Central memory CD8-positive, alpha-beta T cell (primary cell): ENCODE data around the gene LSM7.

Source experiments
- ATAC-seq: fragments of 150-1000 bp; cut with Tn5 transposase; replicated peaks from 2 replicates; pipeline ENCODE4 v1.10.0; 2022; ENCODE audit warnings: mild to moderate bottlenecking, moderate FRiP score, moderate number of reproducible peaks; ENCODE audit not compliant: poor library complexity, severe bottlenecking; ENCODE audit errors: extremely low read depth
- DNase-seq, 2 donors: peaks; one replicate each; pipeline ENCODE4 v3.0.0; 2021; ENCODE audit warnings: low spot score in 2 of 2
- H3K27ac Mint-ChIP-seq: one replicate; pipeline ENCODE4 v1.8.0; 2022; ENCODE audit warnings: low read depth, mild to moderate bottlenecking, moderate library complexity, mixed read lengths
- H3K27me3 Mint-ChIP-seq: one replicate; pipeline ENCODE4 v1.8.0; 2022; ENCODE audit warnings: mixed read lengths
- H3K36me3 Mint-ChIP-seq: one replicate; pipeline ENCODE4 v1.8.0; 2022; ENCODE audit warnings: mild to moderate bottlenecking, moderate library complexity, mixed read lengths; ENCODE audit not compliant: insufficient read depth
- H3K4me1 Mint-ChIP-seq: one replicate; pipeline ENCODE4 v1.8.0; 2022; ENCODE audit warnings: mixed read lengths
- H3K4me3 Mint-ChIP-seq: one replicate; pipeline ENCODE4 v1.8.0; 2022; ENCODE audit warnings: mild to moderate bottlenecking, moderate library complexity, mixed read lengths
- H3K9me3 Mint-ChIP-seq: one replicate; pipeline ENCODE4 v1.8.0; 2022; ENCODE audit warnings: mixed read lengths

Gene LSM7

DNA sequence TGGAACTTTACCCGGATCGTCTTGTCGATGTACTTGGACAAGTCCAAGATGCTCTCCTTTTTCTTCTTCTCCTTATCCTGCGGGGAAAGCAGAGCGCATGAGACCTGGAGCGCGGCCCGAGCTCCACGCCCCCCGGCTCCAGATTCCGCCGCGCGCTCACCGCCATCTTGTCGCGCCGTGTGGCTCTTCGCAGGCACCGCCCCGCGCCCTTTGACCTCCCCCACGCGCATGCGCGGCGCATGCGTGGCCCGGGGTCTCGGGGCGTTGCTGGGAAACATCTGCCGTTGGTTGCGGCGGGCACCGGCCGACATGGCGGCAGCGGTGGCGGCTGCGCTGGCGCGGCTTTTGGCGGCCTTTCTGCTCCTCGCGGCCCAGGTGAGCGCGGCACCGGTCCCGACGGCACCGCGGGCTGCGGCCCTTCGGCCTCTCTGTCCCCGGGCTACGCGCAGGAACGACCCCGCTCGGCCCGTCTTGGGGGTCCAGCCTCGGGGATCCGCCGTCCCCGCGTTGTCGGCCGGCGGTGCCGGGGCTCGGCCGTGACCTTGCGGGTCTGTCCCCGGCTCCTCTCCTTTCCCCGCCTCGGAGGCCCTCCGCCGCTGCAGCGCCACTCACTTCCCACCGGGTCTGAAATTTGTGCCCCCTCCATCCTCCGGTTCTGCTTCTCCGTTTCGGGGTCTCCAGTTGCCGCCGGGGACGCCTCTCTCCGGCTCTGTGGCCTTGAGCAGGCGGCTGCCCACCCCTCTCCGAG lies at the start of gene LSM7, which contains the start of gene SPPL2B:
Gene LSM7 (minus strand): TSS at position 186 of the 748 bp plus-strand sequence. CDS start 20 bp downstream, at position 166.
Gene SPPL2B (plus strand): TSS at position 284 of the 748 bp plus-strand sequence. CDS start 26 bp downstream, at position 310.
- DNase-seq (peak; percentile 83 to 84), ATAC-seq (peak; percentile 82)
- Mint-ChIP-seq H3K4me1 (peaks cover 47% of the 10 kb centered on the region), H3K27ac (peak within 1 kb of the TSS; percentile 94), H3K27me3 (no peaks in the 10 kb centered on the region), H3K9me3 (no peaks in the 10 kb centered on the region), H3K4me3 (peak within 1 kb of the TSS; percentile 96), H3K36me3 (peaks cover 35% of the 10 kb centered on the region)

DNA sequence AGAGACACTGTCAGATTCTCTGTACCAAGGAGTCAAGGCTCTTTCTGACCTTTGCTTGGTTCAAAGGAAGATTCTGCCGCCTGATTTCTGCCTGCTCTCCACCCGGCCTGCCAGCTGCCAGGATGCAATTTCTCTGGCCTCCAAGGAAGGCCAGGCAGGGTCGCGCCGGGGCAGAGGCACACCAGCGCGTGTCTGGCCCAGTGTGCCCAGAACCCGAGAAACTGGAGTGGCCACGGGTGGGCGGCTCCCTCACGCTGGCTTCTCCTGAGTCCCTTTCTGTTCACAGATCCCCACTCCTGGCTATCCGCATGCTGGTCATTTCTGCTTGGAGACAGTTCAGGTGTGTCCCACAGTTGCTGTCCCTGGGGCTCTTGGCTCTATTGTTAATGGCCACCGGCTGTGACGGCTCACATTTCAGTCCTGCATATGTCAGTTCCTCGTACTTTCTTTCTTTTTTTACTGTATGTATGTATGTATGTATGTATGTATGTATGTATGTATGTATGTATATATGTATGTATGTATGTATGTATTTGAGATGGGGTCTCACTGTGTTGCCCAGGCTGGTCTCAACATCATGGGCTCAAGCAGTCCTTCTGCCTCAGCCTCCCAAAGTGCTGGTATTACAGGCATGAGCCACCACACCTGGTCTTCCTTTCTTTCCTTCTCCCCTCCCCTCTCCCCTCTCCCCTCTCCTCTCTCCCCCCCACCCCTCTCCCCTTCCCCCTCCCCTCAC lies 48.6 kb upstream of the LSM7 start:
- peaks cover 10% of the 10 kb centered on the region for H3K27me3 Mint-ChIP-seq
- H3K9me3 Mint-ChIP-seq: peaks cover 11% of the 10 kb centered on the region
- no peak overlapping the region for H3K4me3 Mint-ChIP-seq
- H3K36me3 Mint-ChIP-seq: peaks cover 6% of the 10 kb centered on the region
- H3K27ac Mint-ChIP-seq: peak overlapping the region; percentile 53
- no peak for DNase-seq
- H3K4me1 Mint-ChIP-seq: no peaks in the 10 kb centered on the region
- no peak for ATAC-seq

DNA sequence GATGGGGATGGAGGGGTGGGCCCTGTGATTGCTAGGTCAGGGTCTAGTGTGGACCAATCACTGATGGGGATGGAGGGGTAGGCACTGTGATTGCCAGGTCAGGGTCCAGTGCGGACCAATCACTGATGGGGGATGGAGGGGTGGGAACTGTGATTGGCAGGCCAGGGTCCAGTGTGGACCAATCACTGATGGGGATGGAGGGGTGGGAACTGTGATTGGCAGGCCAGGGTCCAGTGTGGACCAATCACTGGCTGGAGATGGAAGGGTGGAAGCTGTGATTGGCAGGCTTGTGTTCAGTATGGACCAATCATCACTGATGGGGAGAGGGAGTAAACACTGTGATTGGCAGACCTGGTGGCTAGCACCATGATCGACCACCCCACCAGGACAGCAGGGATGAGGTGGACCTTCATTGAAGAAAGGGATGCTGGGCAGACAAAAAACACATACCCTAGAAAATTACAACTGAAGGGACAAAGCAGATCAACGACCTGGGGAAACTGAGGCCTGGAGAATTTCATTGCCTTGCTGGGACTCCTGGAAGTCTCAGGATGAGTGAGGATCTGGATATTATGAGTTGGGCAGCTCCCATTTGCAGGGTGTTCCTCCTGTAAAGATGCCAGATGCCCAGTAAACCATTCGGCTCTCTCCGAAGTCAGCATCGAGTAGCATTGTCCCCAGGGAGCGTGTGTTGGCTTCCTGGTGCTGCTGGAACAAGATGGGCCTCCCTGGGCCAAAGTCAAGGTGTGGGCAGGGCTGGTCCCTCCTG lies 47.2 kb upstream of the LSM7 start:
- no peak for DNase-seq
- H3K27me3 Mint-ChIP-seq: peaks cover 10% of the 10 kb centered on the region
- no peak overlapping the region for H3K4me3 Mint-ChIP-seq
- H3K4me1 Mint-ChIP-seq: no peaks in the 10 kb centered on the region
- no peak for ATAC-seq
- peaks cover 7% of the 10 kb centered on the region for H3K9me3 Mint-ChIP-seq
- no peak overlapping the region for H3K27ac Mint-ChIP-seq
- H3K36me3 Mint-ChIP-seq: peaks cover 4% of the 10 kb centered on the region

DNA sequence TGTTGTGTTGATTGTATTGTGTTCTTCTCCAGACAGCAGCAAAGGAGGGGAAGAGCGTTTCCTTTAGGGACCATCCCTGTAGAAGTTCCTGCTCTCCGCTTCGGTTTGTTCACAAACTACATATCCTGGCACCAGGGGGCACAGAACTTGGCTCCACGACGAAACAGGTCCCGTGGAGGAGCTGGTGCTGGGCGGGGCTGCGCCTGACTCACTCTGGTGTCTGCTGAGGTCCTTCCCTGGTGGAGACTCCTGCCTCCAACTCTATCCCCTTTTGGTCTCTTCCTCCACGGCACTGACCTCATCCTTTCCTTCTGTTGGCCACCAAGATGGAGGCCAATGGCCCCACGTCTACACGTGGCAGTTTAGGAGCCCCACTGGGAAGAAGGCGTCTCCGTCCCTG lies 46.4 kb upstream of the LSM7 start:
- DNase-seq (no peak), ATAC-seq (no peak)
- no peak overlapping the region for H3K27ac Mint-ChIP-seq
- H3K27me3 Mint-ChIP-seq: peaks cover 7% of the 10 kb centered on the region
- no peaks in the 10 kb centered on the region for H3K4me1 Mint-ChIP-seq
- peaks cover 4% of the 10 kb centered on the region for H3K36me3 Mint-ChIP-seq
- peaks cover 6% of the 10 kb centered on the region for H3K9me3 Mint-ChIP-seq
- H3K4me3 Mint-ChIP-seq: no peak overlapping the region

DNA sequence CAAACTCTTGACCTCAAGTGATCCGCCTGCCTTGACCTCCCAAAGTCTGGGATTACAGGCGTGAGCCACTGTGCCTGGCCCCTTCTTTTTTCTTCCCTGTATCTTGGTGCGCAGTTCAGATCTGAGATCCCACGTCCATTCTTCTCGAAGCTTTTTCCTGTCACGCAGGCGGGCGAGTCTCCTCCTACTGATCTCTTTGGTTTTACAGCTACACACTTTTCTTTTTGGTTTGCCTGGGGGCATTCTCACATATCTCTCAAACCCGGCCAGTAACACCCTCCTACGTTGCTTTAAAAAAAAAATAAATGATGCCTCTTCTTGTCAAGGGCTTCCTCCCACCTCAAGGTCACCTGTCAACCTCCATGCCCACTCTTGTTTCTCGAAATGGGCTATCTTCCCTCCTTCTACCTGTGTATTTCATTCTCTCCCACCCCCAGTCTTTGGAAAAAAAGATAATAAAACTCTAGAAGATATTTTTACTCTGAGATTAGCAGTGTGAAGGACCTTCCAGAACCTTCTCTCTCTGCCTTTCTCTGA lies 43.8 kb upstream of the LSM7 start:
- ATAC-seq (no peak), DNase-seq (no peak)
- H3K36me3 Mint-ChIP-seq: peaks cover 2% of the 10 kb centered on the region
- peaks cover 8% of the 10 kb centered on the region for H3K27me3 Mint-ChIP-seq
- H3K9me3 Mint-ChIP-seq: no peaks in the 10 kb centered on the region
- H3K4me3 Mint-ChIP-seq: no peak overlapping the region
- no peak overlapping the region for H3K27ac Mint-ChIP-seq
- no peaks in the 10 kb centered on the region for H3K4me1 Mint-ChIP-seq

DNA sequence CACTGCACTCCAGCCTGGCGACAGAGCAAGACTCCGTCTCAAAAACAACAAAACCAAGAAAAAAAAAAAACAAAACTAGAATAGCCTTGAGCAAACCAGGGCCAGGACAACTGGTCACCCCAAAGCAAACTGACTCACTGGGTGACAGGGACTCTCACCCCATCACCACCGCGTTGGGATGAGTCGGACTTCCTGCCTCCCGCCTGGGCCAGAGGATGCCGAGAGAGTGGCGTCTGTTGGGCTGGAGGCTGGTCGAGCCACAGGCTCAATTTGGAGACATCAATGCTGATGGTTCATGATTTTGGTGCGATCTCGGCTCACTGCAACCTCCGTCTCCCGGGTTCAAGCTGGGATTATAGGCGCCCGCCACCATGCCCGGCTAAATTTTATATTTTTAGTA lies 43.3 kb upstream of the LSM7 start:
- DNase-seq (no peak), ATAC-seq (no peak)
- Mint-ChIP-seq H3K4me1 (no peaks in the 10 kb centered on the region), H3K9me3 (no peaks in the 10 kb centered on the region), H3K4me3 (no peak overlapping the region), H3K27me3 (peaks cover 8% of the 10 kb centered on the region), H3K36me3 (peaks cover 2% of the 10 kb centered on the region), H3K27ac (no peak overlapping the region)

DNA sequence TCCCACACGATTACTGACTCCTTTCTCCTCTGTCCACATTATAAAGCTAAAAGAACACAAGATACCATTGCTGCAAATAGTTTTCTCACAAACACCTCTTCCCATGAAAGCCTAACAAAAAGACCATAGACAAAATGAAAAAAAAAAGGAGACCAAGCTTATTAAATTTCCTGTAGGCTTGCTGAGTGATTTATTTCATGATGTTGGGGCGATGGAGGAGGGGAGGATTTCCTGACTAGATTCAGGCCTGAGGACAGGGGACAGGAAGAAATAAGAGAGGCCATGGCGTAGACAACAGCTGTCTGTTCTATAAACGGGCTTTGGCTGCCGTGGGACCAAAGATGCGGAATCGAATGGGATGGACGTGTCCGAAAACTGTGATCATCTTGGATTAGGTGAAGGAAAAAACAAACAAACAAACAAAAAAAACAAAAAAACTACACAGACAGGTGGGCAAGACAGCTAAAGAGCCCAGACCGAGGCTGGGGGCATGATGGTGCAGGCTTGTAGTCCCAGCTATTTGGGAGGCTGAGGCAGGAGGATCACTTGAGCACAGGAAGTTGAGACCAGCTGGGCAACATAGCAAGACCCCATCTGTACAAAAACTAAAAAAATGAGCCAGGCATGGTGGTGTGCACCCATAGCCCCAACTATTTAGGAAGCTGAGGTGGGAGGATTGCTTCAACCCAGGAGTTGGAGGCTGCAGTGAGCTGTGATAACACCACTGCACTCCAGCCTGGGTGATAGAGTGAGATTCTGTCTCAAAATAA lies 37.0 kb upstream of the LSM7 start:
- H3K4me1 Mint-ChIP-seq: no peaks in the 10 kb centered on the region
- no peak overlapping the region for H3K4me3 Mint-ChIP-seq
- no peak for DNase-seq
- H3K9me3 Mint-ChIP-seq: no peaks in the 10 kb centered on the region
- ATAC-seq: no peak
- H3K27me3 Mint-ChIP-seq: peaks cover 22% of the 10 kb centered on the region
- H3K36me3 Mint-ChIP-seq: no peaks in the 10 kb centered on the region
- H3K27ac Mint-ChIP-seq: no peak overlapping the region

DNA sequence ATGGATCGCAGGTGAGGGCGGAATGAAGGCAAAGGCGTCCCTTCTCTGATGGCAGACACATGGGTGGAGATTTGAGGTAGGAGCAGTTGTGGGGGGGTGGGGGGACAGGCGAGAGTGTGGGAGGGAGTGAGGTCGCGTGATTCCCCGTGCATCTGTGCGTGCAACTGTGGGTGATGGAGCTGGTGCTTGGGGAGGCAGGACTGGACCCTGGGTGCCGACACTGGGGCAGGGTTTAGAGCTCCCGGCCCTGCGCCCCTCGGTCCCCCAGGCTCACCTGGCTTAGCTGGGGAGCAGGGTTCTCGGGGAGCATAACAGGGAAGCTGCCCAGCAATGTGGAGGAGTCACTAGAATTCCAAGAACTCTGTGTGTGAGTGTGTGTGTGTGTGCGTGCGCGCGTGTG lies 35.0 kb upstream of the LSM7 start:
- Mint-ChIP-seq H3K27me3 (peaks cover 23% of the 10 kb centered on the region), H3K4me1 (no peaks in the 10 kb centered on the region), H3K9me3 (no peaks in the 10 kb centered on the region), H3K27ac (no peak overlapping the region), H3K4me3 (no peak overlapping the region), H3K36me3 (no peaks in the 10 kb centered on the region)
- DNase-seq (no peak), ATAC-seq (no peak)

DNA sequence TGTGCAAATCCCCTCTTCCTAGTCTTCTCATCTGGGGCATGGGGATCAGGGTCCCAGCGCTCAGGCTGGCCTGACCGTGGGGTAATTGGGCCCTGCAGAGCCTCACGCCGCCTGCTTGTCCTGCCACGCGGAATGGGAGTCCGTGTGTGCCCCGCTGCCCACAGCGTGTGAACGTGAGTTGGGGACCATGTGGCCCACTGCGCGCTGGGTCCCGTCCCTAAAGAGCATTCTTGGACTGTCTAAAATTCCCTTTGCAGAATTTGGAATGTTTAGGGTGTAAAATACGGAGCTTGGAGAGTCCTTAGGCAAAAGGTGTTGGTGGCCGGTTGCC lies 34.5 kb upstream of the LSM7 start:
- no peak for DNase-seq
- Mint-ChIP-seq H3K36me3 (no peaks in the 10 kb centered on the region), H3K4me3 (no peak overlapping the region)

DNA sequence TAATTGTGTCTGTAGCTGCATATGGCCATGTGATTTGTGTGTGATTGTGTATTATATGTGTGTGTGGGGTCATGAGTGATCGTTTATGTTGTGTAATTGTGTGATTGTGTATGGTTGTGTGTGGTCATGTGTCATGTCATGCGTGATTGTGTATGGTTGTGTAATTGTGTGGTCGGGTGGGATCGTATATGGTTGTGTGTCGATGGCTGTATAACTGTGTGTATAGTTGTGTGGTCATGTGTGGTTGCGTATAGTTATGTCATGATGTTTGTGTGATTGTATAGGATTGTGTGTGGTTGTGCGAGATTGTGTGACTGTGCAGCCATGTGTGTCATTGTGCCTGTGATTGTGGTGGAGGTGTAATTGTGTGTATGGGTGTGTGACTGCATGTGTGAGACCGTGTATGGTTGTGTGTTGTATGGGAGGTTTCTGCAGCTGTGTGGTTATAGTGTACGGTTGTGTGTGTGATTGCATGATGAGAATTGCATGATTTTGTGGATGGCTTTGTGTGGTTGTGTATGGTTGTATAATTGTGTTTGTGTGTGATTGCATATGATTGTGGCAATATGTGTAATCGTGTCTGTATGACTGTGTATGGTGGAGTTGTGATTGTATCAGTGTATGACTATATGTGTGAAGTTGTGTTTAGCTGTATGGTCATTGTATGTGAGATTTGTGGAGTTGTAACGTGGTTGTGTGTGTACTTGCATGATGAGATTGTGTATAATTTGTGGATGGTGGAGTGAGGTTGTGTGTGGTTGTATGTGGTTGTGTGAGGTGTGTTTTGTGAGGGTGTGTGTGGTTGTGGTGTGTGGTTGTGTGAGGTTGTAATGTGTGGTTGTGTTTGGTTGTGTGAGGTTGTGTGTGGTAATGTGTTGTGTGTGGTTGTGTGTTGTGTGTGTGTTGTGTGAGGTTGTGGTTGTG lies 33.9 kb upstream of the LSM7 start:
- Mint-ChIP-seq H3K36me3 (no peaks in the 10 kb centered on the region), H3K4me1 (no peaks in the 10 kb centered on the region), H3K9me3 (no peaks in the 10 kb centered on the region), H3K4me3 (no peak overlapping the region), H3K27ac (no peak overlapping the region), H3K27me3 (peaks cover 16% of the 10 kb centered on the region)
- ATAC-seq: no peak
- no peak for DNase-seq

More for the DNA sequence above, 34.5 kb upstream of the LSM7 start:
- no peaks in the 10 kb centered on the region for H3K4me1 Mint-ChIP-seq
- H3K27ac Mint-ChIP-seq: no peak overlapping the region
- no peaks in the 10 kb centered on the region for H3K9me3 Mint-ChIP-seq
- peaks cover 18% of the 10 kb centered on the region for H3K27me3 Mint-ChIP-seq
- no peak for ATAC-seq

DNA sequence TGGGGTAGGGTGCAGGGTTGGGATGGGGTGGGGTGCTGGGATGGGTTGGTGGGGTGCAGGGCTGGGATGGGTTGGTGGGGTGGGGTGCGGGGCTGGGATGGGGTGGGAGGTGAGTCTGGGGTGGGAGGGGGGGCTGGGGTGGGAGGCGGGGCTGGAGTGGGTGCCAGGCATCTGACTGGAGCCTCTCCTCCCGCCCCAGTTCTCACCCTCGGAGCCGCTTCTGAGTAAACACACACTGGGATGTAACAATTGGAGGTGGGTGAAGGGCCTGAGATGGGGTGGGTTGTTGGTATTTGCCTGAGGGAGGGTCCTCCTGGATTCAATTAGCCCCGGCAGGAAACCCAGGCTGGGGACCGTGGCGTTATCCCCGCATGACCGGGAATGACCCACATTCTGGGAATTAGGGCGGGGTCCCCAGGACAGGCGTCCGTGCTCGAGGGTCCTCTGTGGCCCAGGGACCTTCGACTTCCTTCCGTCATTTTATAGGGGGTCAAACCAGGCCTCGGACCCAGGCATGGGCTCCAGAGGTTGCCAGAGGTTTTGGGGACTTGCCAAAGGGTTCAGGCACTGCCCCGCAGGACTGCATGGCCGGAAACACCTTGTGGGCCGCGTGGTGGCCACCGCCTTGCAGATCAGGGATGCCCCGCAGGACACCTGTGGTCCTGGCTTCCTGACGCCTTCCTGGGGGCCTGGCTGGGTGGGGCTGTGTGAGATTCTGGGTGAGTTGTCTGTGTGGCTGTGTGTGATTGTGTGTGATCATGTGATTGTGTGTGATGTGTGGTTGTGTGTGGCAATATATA lies 33.1 kb upstream of the LSM7 start:
- DNase-seq (no peak), ATAC-seq (no peak)
- Mint-ChIP-seq H3K4me3 (no peak overlapping the region), H3K27ac (no peak overlapping the region), H3K36me3 (no peaks in the 10 kb centered on the region), H3K27me3 (peaks cover 16% of the 10 kb centered on the region), H3K9me3 (no peaks in the 10 kb centered on the region), H3K4me1 (no peaks in the 10 kb centered on the region)
